ENCODE data around the gene PLA2G15.

DNA sequence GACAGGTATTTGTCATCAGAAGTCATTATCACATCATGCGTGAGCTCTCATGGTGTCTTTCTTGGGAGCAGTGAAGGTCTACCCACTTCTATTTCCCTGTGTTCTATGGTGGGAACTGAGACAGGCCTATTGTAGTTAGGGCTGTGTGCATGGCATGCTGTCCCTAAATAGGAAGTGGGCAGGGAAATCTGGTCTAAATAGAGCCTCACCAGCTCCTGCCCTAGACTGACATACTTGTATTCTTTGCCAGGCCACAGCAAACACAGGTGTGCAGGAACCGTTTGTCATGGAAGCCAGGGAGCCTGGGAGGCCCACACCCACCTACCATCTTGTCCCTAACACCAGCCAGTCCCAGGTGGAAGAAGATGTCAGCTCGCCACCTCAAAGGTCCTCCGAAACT is 29.3 kb downstream of the PLA2G15 start:
- TF ChIP-seq, protein P1, sequence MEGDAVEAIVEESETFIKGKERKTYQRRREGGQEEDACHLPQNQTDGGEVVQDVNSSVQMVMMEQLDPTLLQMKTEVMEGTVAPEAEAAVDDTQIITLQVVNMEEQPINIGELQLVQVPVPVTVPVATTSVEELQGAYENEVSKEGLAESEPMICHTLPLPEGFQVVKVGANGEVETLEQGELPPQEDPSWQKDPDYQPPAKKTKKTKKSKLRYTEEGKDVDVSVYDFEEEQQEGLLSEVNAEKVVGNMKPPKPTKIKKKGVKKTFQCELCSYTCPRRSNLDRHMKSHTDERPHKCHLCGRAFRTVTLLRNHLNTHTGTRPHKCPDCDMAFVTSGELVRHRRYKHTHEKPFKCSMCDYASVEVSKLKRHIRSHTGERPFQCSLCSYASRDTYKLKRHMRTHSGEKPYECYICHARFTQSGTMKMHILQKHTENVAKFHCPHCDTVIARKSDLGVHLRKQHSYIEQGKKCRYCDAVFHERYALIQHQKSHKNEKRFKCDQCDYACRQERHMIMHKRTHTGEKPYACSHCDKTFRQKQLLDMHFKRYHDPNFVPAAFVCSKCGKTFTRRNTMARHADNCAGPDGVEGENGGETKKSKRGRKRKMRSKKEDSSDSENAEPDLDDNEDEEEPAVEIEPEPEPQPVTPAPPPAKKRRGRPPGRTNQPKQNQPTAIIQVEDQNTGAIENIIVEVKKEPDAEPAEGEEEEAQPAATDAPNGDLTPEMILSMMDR (IDR thresholded peaks at IDR 0.05; ENCODE audit: insufficient read depth, low read length) = no peak
- no peak for TF ChIP-seq POLR2AphosphoS5 (IDR thresholded peaks at IDR 0.05; ENCODE audit: low read depth)
- TF ChIP-seq, protein P2, sequence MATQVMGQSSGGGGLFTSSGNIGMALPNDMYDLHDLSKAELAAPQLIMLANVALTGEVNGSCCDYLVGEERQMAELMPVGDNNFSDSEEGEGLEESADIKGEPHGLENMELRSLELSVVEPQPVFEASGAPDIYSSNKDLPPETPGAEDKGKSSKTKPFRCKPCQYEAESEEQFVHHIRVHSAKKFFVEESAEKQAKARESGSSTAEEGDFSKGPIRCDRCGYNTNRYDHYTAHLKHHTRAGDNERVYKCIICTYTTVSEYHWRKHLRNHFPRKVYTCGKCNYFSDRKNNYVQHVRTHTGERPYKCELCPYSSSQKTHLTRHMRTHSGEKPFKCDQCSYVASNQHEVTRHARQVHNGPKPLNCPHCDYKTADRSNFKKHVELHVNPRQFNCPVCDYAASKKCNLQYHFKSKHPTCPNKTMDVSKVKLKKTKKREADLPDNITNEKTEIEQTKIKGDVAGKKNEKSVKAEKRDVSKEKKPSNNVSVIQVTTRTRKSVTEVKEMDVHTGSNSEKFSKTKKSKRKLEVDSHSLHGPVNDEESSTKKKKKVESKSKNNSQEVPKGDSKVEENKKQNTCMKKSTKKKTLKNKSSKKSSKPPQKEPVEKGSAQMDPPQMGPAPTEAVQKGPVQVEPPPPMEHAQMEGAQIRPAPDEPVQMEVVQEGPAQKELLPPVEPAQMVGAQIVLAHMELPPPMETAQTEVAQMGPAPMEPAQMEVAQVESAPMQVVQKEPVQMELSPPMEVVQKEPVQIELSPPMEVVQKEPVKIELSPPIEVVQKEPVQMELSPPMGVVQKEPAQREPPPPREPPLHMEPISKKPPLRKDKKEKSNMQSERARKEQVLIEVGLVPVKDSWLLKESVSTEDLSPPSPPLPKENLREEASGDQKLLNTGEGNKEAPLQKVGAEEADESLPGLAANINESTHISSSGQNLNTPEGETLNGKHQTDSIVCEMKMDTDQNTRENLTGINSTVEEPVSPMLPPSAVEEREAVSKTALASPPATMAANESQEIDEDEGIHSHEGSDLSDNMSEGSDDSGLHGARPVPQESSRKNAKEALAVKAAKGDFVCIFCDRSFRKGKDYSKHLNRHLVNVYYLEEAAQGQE (IDR thresholded peaks at IDR 0.05; ENCODE audit: insufficient replicate concordance, low read depth) = no peak
- TF ChIP-seq GABPA (IDR thresholded peaks at IDR 0.05; ENCODE audit: low read depth) = no peak
- TF ChIP-seq SPI1 (IDR thresholded peaks at IDR 0.05; ENCODE audit: borderline replicate concordance, low read depth) = no peak
